Mesothelial cell of epicardium (in vitro differentiated cells): ENCODE data around the gene TMEM37. TPM values are rescaled to one million over a fixed set of nuclear protein-coding genes. Genes with fewer than 3 reads are reported as not detected.
"Not testable (repeated sequence)": the region's sequence is repeated elsewhere in the genome, so short reads cannot be mapped to it uniquely, and the experiment has no call there.

Source experiments
- DNase-seq, 2 experiments: peaks; one replicate each; pipeline ENCODE4 v3.0.0; 2021; ENCODE audit warnings: low spot score in 2 of 2; ENCODE audit not compliant: unreplicated experiment in 2 of 2
- H3K27ac Mint-ChIP-seq: 2 replicates; pipeline ENCODE4 v1.8.0; 2021; ENCODE audit warnings: mixed read lengths
- H3K27me3 Mint-ChIP-seq: 2 replicates; pipeline ENCODE4 v1.8.0; 2021; ENCODE audit warnings: low read depth, mixed read lengths
- H3K36me3 Mint-ChIP-seq: 2 replicates; pipeline ENCODE4 v1.8.0; 2021; ENCODE audit warnings: mixed read lengths
- H3K4me1 Mint-ChIP-seq: 2 replicates; pipeline ENCODE4 v1.8.0; 2021; ENCODE audit warnings: mixed read lengths
- H3K4me3 Mint-ChIP-seq: 2 replicates; pipeline ENCODE4 v1.8.0; 2021; ENCODE audit warnings: mild to moderate bottlenecking, moderate library complexity, mixed read lengths
- H3K9me3 Mint-ChIP-seq: 2 replicates; pipeline ENCODE4 v1.8.0; 2021; ENCODE audit warnings: mixed read lengths
- total RNA-seq: library from RNA; stranded (reverse); gene quantifications from 3 replicates; pipeline ENCODE4 v1.2.1, GENCODE V29; 2021
- TF ChIP-seq, protein P1 (sequence below): fragments of 200-600 bp; sonication (generic); IDR thresholded peaks from one replicate; pipeline ENCODE4 v1.5.0; 2021; ENCODE audit warnings: antibody characterized with exemption; ENCODE audit not compliant: unreplicated experiment

TMEM37 gene
- total RNA-seq, 1 donor from 2014 or later: 11.9 TPM

DNA sequence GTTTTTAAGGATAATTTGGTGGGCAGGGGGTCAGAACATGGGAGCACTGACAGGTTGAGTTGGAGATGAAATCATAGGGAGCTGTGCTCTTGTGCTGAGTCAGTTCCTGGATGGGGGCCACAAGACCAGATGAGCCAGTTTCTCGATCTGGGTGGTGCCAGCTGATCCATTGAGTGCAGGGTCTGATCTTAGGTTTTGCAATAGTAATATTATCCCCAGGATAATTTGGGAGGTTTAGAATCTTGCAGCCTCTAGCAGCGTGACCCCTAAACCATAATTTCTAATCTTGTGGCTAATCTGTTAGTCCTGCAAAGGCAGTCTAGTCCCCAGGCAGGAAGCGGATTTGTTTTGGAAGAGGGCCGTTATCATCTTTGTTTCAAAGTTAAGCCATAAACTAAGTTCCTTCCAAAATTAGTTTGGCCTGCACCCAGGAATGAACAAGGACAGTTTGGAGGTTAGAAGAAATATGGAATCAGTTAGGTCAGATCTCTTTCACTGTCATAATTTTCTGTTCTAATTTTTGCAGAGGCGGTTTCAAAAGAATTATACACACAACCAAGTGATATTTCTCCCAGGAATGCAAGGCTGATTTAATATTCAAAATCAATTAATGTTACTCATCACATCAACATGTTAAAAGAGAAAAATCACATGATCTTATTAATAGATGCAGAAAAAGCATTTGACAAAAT is 41.9 kb upstream of the TMEM37 start:
- H3K4me1 Mint-ChIP-seq: peaks cover 19% of the 10 kb centered on the region
- no peak overlapping the region for H3K4me3 Mint-ChIP-seq
- H3K27me3 Mint-ChIP-seq: no peaks in the 10 kb centered on the region
- no peaks in the 10 kb centered on the region for H3K9me3 Mint-ChIP-seq
- TF ChIP-seq, protein P1, sequence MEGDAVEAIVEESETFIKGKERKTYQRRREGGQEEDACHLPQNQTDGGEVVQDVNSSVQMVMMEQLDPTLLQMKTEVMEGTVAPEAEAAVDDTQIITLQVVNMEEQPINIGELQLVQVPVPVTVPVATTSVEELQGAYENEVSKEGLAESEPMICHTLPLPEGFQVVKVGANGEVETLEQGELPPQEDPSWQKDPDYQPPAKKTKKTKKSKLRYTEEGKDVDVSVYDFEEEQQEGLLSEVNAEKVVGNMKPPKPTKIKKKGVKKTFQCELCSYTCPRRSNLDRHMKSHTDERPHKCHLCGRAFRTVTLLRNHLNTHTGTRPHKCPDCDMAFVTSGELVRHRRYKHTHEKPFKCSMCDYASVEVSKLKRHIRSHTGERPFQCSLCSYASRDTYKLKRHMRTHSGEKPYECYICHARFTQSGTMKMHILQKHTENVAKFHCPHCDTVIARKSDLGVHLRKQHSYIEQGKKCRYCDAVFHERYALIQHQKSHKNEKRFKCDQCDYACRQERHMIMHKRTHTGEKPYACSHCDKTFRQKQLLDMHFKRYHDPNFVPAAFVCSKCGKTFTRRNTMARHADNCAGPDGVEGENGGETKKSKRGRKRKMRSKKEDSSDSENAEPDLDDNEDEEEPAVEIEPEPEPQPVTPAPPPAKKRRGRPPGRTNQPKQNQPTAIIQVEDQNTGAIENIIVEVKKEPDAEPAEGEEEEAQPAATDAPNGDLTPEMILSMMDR: no peak
- no peak overlapping the region for H3K27ac Mint-ChIP-seq
- no peak for DNase-seq
- no peaks in the 10 kb centered on the region for H3K36me3 Mint-ChIP-seq

DNA sequence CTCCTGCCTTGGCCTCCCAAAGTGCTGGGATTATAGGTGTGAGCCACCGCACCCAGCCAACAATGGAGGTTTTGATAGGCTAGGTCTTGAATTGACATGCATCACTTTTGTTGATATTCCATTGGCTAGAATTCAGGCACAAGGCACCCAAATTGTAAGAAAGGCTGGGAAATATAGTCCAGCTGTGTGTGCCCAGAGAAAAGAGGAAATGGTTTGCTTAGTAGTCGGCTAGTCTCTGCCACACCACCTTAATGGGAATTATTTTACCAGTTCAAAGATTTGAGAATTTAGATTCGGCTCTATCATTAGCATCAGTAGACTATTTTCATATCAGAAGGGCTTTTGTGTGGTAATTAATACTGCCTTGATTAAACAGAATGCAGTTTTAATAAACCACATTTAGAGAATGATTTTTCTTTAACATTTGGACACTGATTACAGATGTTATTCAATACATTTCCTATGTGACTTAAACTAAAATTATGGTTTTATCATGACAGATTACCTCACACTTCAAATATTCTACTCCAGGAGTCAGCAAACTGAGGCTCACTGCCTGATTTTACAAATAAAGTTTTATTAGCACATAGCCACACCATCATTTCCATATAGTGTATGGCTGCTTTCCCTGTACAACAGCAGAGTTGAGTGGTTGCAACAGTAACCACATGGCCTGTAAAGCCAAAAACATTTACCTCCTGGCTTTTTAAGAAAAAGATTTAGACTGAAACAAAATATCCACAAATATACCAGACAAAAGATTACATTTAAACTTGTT is 37.5 kb upstream of the TMEM37 start:
- no peak for DNase-seq
- Mint-ChIP-seq H3K36me3 (no peaks in the 10 kb centered on the region), H3K4me3 (no peak overlapping the region), H3K27me3 (no peaks in the 10 kb centered on the region), H3K9me3 (no peaks in the 10 kb centered on the region), H3K27ac (no peak overlapping the region), H3K4me1 (peaks cover 12% of the 10 kb centered on the region)
- TF ChIP-seq, protein P1: no peak

DNA sequence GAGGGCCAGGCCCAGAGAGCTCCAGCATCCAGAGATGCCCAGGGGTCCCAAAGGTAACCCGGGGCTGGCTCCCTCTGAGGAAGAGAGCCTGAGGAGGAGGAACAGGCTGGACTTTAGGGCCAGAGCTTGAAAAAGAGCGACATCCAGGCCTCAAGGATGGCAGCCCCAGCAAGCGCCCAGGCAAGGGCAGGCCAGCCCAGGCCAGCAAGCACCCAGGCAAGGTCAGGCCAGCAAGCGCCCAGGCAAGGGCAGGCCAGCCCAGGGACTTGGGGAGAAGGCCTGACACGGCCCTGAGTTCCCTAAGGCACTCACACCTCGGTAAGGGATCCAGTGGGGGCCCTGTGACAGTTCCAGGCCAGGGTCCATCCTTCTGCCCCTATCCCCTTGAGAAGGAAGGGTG is 34.5 kb upstream of the TMEM37 start:
- DNase-seq: no peak
- TF ChIP-seq, protein P1: no peak
- Mint-ChIP-seq H3K27ac (no peak overlapping the region), H3K27me3 (peaks cover 3% of the 10 kb centered on the region), H3K9me3 (peaks cover 3% of the 10 kb centered on the region), H3K36me3 (no peaks in the 10 kb centered on the region), H3K4me3 (no peak overlapping the region), H3K4me1 (no peaks in the 10 kb centered on the region)

DNA sequence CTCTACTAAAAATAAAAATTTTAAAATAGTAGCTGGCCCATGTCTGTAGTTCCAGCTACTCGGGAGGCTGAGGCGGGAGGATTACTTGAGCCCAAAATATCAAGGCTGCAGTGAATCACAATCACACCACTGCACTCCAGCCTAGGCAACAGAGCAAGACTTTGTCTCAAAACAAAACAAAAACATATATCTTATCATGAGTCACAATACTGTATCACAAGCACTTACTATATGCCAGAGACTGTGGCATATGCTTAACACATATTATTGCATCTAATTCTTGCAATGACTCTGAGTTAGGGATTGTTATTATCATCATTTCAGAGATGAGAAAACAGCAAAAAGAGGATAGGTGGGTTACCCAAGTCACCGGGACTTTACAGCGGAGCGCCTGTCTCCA is 29.5 kb upstream of the TMEM37 start:
- Mint-ChIP-seq H3K36me3 (no peaks in the 10 kb centered on the region), H3K4me3 (no peak overlapping the region), H3K27ac (no peak overlapping the region), H3K9me3 (peaks cover 6% of the 10 kb centered on the region), H3K4me1 (no peaks in the 10 kb centered on the region), H3K27me3 (peaks cover 3% of the 10 kb centered on the region)
- DNase-seq: no peak
- TF ChIP-seq, protein P1: no peak

DNA sequence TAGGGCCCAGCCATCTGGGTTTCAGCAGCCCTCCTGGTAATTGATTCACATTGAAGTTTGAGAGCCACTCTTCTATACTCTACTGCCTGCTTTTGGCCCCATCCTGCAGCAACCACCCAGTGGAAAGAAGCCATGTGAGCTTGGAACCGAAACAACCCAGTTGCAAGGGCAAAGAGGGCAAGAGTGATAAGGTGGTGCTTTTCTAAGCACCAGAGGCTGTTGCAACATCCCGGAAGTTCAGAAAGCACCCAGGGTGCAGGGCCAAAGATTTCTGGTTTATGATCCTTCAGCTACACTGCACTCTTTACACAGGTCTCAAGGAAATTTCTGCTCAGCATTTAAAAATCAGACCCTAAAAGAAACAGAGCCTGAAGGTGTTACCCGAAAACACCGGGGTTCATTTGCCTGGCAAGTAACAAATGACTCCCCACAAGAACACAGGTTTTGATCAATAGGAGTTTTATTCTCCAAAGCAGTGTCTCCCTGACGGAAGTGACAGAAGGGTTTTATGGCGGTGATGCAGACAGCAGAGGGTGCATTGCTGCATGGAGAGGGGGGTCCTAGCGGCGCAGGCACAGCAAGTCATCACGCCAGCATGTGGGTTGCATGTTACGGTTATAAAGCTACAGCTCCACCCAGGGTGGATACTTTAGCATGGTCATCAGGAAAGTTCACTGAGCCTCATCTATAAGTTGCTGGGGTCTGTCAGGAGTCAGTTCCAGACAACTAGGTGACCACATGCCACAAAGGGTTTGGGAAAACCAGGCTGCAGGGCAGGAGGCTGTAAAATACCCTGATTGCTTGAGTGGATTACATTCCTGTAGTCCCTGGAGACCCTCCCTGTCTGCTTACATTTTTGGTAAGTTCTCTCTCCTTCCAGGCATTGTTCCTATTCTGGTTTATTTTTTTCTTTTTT is 28.8 kb upstream of the TMEM37 start:
- Mint-ChIP-seq H3K27me3 (peaks cover 3% of the 10 kb centered on the region), H3K36me3 (no peaks in the 10 kb centered on the region), H3K9me3 (peaks cover 6% of the 10 kb centered on the region), H3K4me3 (no peak overlapping the region), H3K4me1 (no peaks in the 10 kb centered on the region), H3K27ac (no peak overlapping the region)
- TF ChIP-seq, protein P1: no peak
- DNase-seq: no peak

DNA sequence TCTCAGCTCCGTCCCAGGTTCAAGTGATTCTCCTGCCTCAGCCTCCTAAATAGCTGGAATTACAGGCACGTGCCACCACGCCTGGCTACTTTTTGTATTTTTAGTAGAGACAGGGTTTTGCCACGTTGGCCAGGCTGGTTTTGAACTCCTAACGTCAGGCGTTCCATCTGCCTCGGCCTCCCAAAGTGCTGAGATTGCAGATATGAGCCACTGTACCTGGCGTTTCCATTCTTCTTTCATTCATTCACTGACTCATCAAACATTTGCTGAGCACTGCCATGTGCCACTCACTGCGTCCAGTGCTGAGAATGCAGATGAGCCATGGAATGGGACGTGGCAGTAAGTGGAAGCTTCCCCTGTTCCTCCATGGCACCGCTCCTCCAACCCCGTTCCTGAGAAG is 28.0 kb upstream of the TMEM37 start:
- not testable (repeated sequence) for DNase-seq, H3K9me3 Mint-ChIP-seq, H3K4me1 Mint-ChIP-seq, H3K27ac Mint-ChIP-seq, H3K27me3 Mint-ChIP-seq, H3K4me3 Mint-ChIP-seq, H3K36me3 Mint-ChIP-seq
